ENCODE measurements around the gene SLC39A8. TPM values are rescaled to one million over a fixed set of nuclear protein-coding genes. Genes with fewer than 3 reads are reported as not detected.
A peak's percentile ranks its signal among the peaks of the same experiment; 100 is the strongest.

The SLC39A8 gene
- total RNA-seq, 2 donors from 2014 or later: 64.4 to 76.4 TPM

DNA sequence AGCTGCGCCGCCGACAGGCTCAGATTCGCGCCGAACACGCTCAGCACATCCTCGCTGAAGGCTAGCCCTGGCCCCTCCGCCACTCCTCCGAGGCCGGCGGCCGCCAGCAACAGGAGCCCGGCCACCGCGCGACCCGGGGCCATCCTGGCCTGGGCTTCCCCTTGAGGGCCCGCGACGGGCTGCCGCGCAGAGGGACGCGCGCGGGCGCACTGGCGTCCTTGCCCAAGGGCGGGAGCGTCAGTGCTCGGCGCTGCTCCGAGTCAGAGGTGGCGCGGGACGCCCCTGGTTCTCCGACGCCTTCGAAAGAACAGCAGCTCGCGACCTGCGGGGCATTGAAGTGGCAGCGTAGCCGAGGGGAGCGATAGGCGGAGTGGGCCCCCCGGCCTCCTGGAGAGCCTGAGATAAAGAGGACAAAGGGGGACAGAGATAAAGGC, 745 bp downstream of the SLC39A8 start:
- Mint-ChIP-seq H3K27me3 (ENCODE audit: insufficient read depth) (no peaks in the 10 kb centered on the region), H3K4me1 (peaks cover 48% of the 10 kb centered on the region), H3K36me3 (ENCODE audit: low read depth) (no peaks in the 10 kb centered on the region), H3K9me3 (no peaks in the 10 kb centered on the region), H3K4me3 (peak overlapping the region; percentile 64), H3K27ac (peak overlapping the region; percentile 83)
- peak; percentile 89 for DNase-seq
- Histone ChIP-seq H3K36me3 (ENCODE audit: control insufficient read depth, insufficient read depth, low read length) (no peaks in the 10 kb centered on the region), H3K9ac (ENCODE audit: extremely low read depth, low read length, poor library complexity, severe bottlenecking) (peak overlapping the region; percentile 82), H3K27me3 (ENCODE audit: control insufficient read depth, insufficient read depth, low read length, poor library complexity, severe bottlenecking) (no peaks in the 10 kb centered on the region), H3K27ac (ENCODE audit: low read depth, low read length) (no peak overlapping the region), H3K4me3 (ENCODE audit: low read length) (peak overlapping the region; percentile 83), H3K4me1 (ENCODE audit: control insufficient read depth, insufficient read depth, low read length) (peaks cover 3% of the 10 kb centered on the region), H3K9me3 (ENCODE audit: control insufficient read depth, low read length) (no peaks in the 10 kb centered on the region)
- TF ChIP-seq, protein P1, sequence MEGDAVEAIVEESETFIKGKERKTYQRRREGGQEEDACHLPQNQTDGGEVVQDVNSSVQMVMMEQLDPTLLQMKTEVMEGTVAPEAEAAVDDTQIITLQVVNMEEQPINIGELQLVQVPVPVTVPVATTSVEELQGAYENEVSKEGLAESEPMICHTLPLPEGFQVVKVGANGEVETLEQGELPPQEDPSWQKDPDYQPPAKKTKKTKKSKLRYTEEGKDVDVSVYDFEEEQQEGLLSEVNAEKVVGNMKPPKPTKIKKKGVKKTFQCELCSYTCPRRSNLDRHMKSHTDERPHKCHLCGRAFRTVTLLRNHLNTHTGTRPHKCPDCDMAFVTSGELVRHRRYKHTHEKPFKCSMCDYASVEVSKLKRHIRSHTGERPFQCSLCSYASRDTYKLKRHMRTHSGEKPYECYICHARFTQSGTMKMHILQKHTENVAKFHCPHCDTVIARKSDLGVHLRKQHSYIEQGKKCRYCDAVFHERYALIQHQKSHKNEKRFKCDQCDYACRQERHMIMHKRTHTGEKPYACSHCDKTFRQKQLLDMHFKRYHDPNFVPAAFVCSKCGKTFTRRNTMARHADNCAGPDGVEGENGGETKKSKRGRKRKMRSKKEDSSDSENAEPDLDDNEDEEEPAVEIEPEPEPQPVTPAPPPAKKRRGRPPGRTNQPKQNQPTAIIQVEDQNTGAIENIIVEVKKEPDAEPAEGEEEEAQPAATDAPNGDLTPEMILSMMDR (conservative IDR thresholded peaks at IDR 0.05): no peak
- WGBS, 2 experiments (ENCODE audit: insufficient coverage in 1 of 2, insufficient read length in 1 of 2): 0% methylated on average over 10 to 48 of the region's 48 CpGs

DNA sequence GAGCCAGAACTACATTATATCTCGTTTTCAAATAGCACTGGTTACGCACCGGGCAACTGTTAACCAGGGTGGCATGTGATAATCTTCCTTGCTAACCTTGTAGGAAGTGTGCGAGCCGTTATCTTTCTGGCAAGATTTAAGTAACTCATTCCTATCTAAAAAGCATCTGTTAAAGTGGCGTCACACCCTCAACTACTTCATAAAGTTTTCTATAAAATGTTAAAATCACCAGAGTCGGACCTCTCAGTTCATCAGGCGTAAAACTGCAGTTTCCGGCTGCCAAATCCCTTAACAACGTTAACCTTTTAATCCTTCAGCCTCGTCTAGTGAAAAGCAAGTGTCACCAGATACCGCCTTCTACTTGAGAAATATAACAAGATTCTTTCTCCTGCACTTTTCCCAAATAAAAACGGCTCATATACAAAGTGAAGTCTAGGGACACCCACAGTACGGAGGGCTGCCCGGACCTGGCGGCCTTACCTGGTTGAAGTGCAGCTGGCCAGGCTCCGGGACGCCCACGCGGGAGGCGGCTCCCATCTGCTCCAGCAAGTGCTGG, 1.2 kb downstream of the SLC39A8 start:
- WGBS, 2 experiments (ENCODE audit: insufficient coverage in 1 of 2, insufficient read length in 1 of 2): 2 to 6% methylated on average over 11 to 21 of the region's 21 CpGs

DNA sequence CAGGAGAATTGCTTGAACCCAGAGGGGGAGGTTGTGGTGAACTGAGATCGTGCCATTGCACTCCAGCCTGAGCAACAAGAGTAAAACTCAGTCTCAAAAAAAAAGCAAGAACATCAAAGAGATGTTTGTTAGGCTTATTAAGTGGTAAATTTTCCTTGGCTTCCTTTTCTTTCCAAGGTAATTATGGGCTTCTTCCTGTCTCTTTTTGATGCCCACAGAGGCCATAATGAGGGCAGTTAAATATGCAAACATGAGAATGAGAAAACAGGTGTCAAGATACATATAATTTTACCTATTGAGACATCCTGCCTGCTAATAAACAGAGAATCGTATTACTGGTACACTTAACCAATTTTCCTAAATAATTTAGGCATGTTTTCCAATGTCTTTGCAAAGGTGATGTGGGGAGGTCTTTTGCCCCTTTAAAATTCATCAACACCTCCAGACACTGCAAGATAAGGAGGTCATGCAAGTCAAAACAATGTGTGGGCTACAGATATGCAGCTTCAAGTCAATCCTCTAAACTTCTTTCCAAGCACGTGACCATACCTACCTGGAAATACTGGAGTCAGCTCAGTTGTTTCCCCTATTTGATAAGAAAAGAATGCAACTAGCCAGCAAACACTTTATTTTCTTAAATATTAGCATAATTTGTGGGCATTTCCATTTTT, 2.7 kb downstream of the SLC39A8 start:
- Mint-ChIP-seq H3K27me3 (ENCODE audit: insufficient read depth) (no peaks in the 10 kb centered on the region), H3K4me3 (peak overlapping the region; percentile 64), H3K27ac (peak overlapping the region; percentile 22), H3K9me3 (no peaks in the 10 kb centered on the region), H3K4me1 (peaks cover 56% of the 10 kb centered on the region), H3K36me3 (ENCODE audit: low read depth) (no peaks in the 10 kb centered on the region)
- H3K36me3 ChIP-seq (ENCODE audit: control insufficient read depth, insufficient read depth, low read length): no peaks in the 10 kb centered on the region
- TF ChIP-seq, protein P1 (conservative IDR thresholded peaks at IDR 0.05): no peak
- H3K4me3 ChIP-seq (ENCODE audit: low read length): peak overlapping the region; percentile 83
- WGBS, 2 experiments (ENCODE audit: insufficient coverage in 1 of 2, insufficient read length in 1 of 2): 23 to 28% methylated on average over 2 to 3 of the region's 3 CpGs
- H3K27ac ChIP-seq (ENCODE audit: low read depth, low read length): no peak overlapping the region
- no peaks in the 10 kb centered on the region for H3K9me3 ChIP-seq (ENCODE audit: control insufficient read depth, low read length)
- no peak for DNase-seq
- peak overlapping the region; percentile 82 for H3K9ac ChIP-seq (ENCODE audit: extremely low read depth, low read length, poor library complexity, severe bottlenecking)
- peaks cover 3% of the 10 kb centered on the region for H3K4me1 ChIP-seq (ENCODE audit: control insufficient read depth, insufficient read depth, low read length)
- no peaks in the 10 kb centered on the region for H3K27me3 ChIP-seq (ENCODE audit: control insufficient read depth, insufficient read depth, low read length, poor library complexity, severe bottlenecking)

More for the DNA sequence above, 1.2 kb downstream of the SLC39A8 start:
- H3K9ac ChIP-seq (ENCODE audit: extremely low read depth, low read length, poor library complexity, severe bottlenecking): peak overlapping the region; percentile 82
- H3K4me3 Mint-ChIP-seq: peak overlapping the region; percentile 64
- H3K27me3 ChIP-seq (ENCODE audit: control insufficient read depth, insufficient read depth, low read length, poor library complexity, severe bottlenecking): no peaks in the 10 kb centered on the region
- TF ChIP-seq, protein P1 (conservative IDR thresholded peaks at IDR 0.05): no peak
- peaks cover 53% of the 10 kb centered on the region for H3K4me1 Mint-ChIP-seq
- H3K36me3 ChIP-seq (ENCODE audit: control insufficient read depth, insufficient read depth, low read length): no peaks in the 10 kb centered on the region
- no peaks in the 10 kb centered on the region for H3K27me3 Mint-ChIP-seq (ENCODE audit: insufficient read depth)
- no peaks in the 10 kb centered on the region for H3K9me3 Mint-ChIP-seq
- H3K4me3 ChIP-seq (ENCODE audit: low read length): peak overlapping the region; percentile 83
- no peaks in the 10 kb centered on the region for H3K36me3 Mint-ChIP-seq (ENCODE audit: low read depth)
- H3K9me3 ChIP-seq (ENCODE audit: control insufficient read depth, low read length): no peaks in the 10 kb centered on the region
- DNase-seq: no peak
- peak overlapping the region; percentile 80 for H3K27ac Mint-ChIP-seq
- H3K27ac ChIP-seq (ENCODE audit: low read depth, low read length): no peak overlapping the region
- H3K4me1 ChIP-seq (ENCODE audit: control insufficient read depth, insufficient read depth, low read length): peaks cover 3% of the 10 kb centered on the region
